ENCODE data around the gene ASTN2. TPM values are rescaled to one million over a fixed set of nuclear protein-coding genes. Genes with fewer than 3 reads are reported as not detected.

Gene ASTN2
- total and polyA plus RNA-seq, 2 donors (not counting 3 experiments of a cell fraction or from before 2014, with no cell fraction given), result 1.0 to 1.9 TPM

DNA sequence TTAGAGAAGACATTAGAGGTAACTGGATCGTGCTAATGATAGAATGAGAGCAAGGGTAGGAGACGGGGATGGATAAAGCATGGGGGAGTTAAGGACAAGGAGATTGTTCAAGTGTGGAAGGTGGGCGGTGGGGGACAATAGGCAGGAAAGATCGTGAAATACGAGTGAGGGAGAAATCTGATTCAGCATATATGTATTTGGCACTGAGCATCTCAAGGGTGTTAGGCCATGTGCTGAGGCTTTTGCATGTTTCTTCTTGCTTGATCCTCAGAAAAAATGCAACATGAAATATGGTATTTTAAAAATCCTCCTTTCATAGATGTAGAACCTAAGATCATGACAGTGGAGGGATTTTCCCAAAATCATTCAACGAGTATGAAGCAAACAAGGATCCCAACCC lies 1020.8 kb downstream of the ASTN2 start:
- H3K4me3 ChIP-seq (replicated peaks in 1 of 3; ENCODE audit: insufficient read depth in 1 of 3, low read depth in 1 of 3, low read length in 3 of 3), result no peak overlapping the region
- no peaks in the 10 kb centered on the region for H3K9me1 ChIP-seq (replicated peaks; ENCODE audit: control insufficient read depth, extremely low read depth, insufficient read depth, low read length)
- no peak overlapping the region for H3K27ac ChIP-seq (ENCODE audit: insufficient read depth, low read depth, low read length)
- H3K9ac ChIP-seq (replicated peaks; ENCODE audit: extremely low read depth, insufficient read depth, low read length), result no peak overlapping the region
- POLR2A ChIA-PET, result no interaction called here
- FAIRE-seq (no peak), DNase-seq (ENCODE audit: low read depth, low spot score) (no peak)
- no peaks in the 10 kb centered on the region for H3K9me3 ChIP-seq (replicated peaks; ENCODE audit: control insufficient read depth, insufficient read depth, low read length)
- no peaks in the 10 kb centered on the region for H3K4me1 ChIP-seq (ENCODE audit: control insufficient read depth, extremely low read depth, insufficient read depth, low read length)
- BruUV-seq (replicated peaks), result no TSS peak
- H2AFZ ChIP-seq (ENCODE audit: low read depth, low read length), result no peak overlapping the region
- no peaks in the 10 kb centered on the region for H4K20me1 ChIP-seq (replicated peaks; ENCODE audit: control insufficient read depth, extremely low read depth, insufficient read depth, low read length)
- H3K79me2 ChIP-seq (ENCODE audit: control insufficient read depth, insufficient read depth, low read length), result no peaks in the 10 kb centered on the region
- no peaks in the 10 kb centered on the region for H3K36me3 ChIP-seq (ENCODE audit: control insufficient read depth in 2 of 2, extremely low read depth in 1 of 2, insufficient read depth in 2 of 2, low read length in 2 of 2)
- CTCF ChIA-PET, result no interaction called here
- no peak overlapping the region for H3K4me2 ChIP-seq (ENCODE audit: insufficient read depth, low read length)
- dilution Hi-C loops (cut with MboI; ENCODE audit: extremely low pct_ligation_motif_present, low sequenced_read_pairs) (no loop called here), intact Hi-C loops (cut with micrococcal nuclease) (no loop called here)
- H3K27me3 ChIP-seq (ENCODE audit: control insufficient read depth in 2 of 2, insufficient read depth in 2 of 2, low read length in 2 of 2), result no peaks in the 10 kb centered on the region
- TF ChIP-seq POLR2A (IDR thresholded peaks at IDR 0.05; ENCODE audit: low read depth, low read length) (no peak), JUN (IDR thresholded peaks at IDR 0.05; ENCODE audit: borderline replicate concordance, insufficient read depth, insufficient read length, low read depth) (no peak), MYC (IDR thresholded peaks at IDR 0.05; ENCODE audit: low read depth, low read length) (no peak), EZH2 (IDR thresholded peaks at IDR 0.05; ENCODE audit: borderline replicate concordance, low read depth, low read length, severe bottlenecking) (no peak), POLR2AphosphoS5 (IDR thresholded peaks at IDR 0.05; ENCODE audit: insufficient read depth, low read depth, low read length) (no peak), GATA2 (IDR thresholded peaks at IDR 0.05; ENCODE audit: insufficient read depth, insufficient read length, low read depth, low read length) (no peak), FOS (IDR thresholded peaks at IDR 0.05; ENCODE audit: borderline replicate concordance, insufficient read depth, low read length) (no peak)
- TF ChIP-seq, protein P1, sequence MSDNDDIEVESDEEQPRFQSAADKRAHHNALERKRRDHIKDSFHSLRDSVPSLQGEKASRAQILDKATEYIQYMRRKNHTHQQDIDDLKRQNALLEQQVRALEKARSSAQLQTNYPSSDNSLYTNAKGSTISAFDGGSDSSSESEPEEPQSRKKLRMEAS (IDR thresholded peaks at IDR 0.05; ENCODE audit: insufficient read depth, insufficient read length), result no peak
- TF ChIP-seq, protein P2, sequence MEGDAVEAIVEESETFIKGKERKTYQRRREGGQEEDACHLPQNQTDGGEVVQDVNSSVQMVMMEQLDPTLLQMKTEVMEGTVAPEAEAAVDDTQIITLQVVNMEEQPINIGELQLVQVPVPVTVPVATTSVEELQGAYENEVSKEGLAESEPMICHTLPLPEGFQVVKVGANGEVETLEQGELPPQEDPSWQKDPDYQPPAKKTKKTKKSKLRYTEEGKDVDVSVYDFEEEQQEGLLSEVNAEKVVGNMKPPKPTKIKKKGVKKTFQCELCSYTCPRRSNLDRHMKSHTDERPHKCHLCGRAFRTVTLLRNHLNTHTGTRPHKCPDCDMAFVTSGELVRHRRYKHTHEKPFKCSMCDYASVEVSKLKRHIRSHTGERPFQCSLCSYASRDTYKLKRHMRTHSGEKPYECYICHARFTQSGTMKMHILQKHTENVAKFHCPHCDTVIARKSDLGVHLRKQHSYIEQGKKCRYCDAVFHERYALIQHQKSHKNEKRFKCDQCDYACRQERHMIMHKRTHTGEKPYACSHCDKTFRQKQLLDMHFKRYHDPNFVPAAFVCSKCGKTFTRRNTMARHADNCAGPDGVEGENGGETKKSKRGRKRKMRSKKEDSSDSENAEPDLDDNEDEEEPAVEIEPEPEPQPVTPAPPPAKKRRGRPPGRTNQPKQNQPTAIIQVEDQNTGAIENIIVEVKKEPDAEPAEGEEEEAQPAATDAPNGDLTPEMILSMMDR (IDR thresholded peaks at IDR 0.05; ENCODE audit: extremely low read depth in 1 of 2, insufficient read depth in 1 of 2, low read depth in 1 of 2, low read length in 2 of 2), result no peak

Measured in endothelial cell of umbilical vein (primary cell).